Tibial nerve (tissue), 3 donors: ENCODE data around the gene JMJD6.

Source experiments
- POLR2A ChIP-seq, 2 donors: fragments of 450-650 bp; IDR thresholded peaks; one replicate each; pipeline ENCODE4 v1.6.1; 2017; ENCODE audit warnings: antibody characterized with exemption in 2 of 2, mild to moderate bottlenecking in 2 of 2, moderate library complexity in 2 of 2
- TF ChIP-seq, protein P1 (sequence below), 5 experiments: fragments of 200-600 bp in 3 of 5; fragments of 450-650 bp in 2 of 5; sonication (generic) in 3 of 5; IDR thresholded peaks; one replicate each; pipeline ENCODE4 v1.5.1; 2016 to 2019; ENCODE audit warnings: antibody characterized with exemption in 5 of 5, mild to moderate bottlenecking in 3 of 5, moderate library complexity in 2 of 5

DNA sequence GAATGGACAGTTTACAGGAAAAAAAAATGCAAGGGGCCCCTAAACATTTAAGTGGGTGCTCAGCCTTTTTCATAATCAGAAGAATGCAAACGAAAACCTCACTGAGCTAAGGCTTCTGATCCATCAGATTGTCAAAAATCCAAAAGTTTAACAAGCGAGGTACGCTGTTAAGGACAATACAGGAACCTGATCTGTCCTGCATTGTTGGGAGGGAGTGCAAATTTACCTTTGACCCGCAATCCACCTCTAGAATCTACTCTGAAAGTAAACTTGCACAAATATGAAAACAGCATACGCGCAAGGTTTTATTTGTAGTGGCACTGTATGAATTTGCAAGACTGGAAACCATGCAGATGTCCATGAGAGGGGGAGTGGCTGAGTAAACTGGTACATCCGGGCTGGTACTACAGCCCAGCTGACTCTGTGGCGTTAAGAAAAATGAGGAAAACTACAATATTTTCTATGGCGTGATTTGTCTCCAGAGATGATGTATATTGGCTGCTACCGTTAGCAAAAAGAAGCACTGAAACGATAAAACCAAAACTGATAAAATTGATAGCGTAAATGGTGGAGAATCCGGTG lies 54.0 kb downstream of the JMJD6 start:
- TF ChIP-seq, protein P1, sequence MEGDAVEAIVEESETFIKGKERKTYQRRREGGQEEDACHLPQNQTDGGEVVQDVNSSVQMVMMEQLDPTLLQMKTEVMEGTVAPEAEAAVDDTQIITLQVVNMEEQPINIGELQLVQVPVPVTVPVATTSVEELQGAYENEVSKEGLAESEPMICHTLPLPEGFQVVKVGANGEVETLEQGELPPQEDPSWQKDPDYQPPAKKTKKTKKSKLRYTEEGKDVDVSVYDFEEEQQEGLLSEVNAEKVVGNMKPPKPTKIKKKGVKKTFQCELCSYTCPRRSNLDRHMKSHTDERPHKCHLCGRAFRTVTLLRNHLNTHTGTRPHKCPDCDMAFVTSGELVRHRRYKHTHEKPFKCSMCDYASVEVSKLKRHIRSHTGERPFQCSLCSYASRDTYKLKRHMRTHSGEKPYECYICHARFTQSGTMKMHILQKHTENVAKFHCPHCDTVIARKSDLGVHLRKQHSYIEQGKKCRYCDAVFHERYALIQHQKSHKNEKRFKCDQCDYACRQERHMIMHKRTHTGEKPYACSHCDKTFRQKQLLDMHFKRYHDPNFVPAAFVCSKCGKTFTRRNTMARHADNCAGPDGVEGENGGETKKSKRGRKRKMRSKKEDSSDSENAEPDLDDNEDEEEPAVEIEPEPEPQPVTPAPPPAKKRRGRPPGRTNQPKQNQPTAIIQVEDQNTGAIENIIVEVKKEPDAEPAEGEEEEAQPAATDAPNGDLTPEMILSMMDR (IDR thresholded peaks at IDR 0.05), result no peak
- no peak for TF ChIP-seq POLR2A (IDR thresholded peaks at IDR 0.05)
